Activated B cell treated with CpG ODN at 0.5 μM for 24 hours (primary cell): ENCODE measurements around the gene PEA15. TPM values are rescaled to one million over a fixed set of nuclear protein-coding genes. Genes with fewer than 3 reads are reported as not detected.

ENCODE experiments used
- ATAC-seq: fragments of 200-7000 bp; cut with Tn5 transposase; one replicate; pipeline ENCODE4 v1.10.0; 2021; ENCODE audit warnings: low read depth, mild to moderate bottlenecking, moderate library complexity
- CTCF ChIA-PET: fragments of 350-600 bp; sonication (Branson Sonifier 250); formaldehyde crosslinking; loops from one replicate; lab custom pipeline; 2021; ENCODE audit warnings: antibody characterized with exemption; lab: Charles Lee
- POLR2A ChIA-PET: fragments of 350-600 bp; sonication (Branson Sonifier 250); formaldehyde crosslinking; loops from one replicate; lab custom pipeline; 2021; ENCODE audit warnings: antibody characterized with exemption; lab: Charles Lee
- DNase-seq: peaks from one replicate; pipeline ENCODE4 v3.0.0; 2022
- H3K27ac Mint-ChIP-seq: one replicate; pipeline ENCODE4 v1.8.0; 2020; ENCODE audit warnings: mixed read lengths
- H3K27me3 Mint-ChIP-seq: one replicate; pipeline ENCODE4 v1.8.0; 2021; ENCODE audit warnings: mixed read lengths
- H3K36me3 Mint-ChIP-seq: one replicate; pipeline ENCODE4 v1.8.0; 2021; ENCODE audit warnings: low read depth, mixed read lengths
- H3K4me1 Mint-ChIP-seq: one replicate; pipeline ENCODE4 v1.8.0; 2021; ENCODE audit warnings: mixed read lengths
- H3K4me3 Mint-ChIP-seq: one replicate; pipeline ENCODE4 v1.8.0; 2020; ENCODE audit warnings: mild to moderate bottlenecking, mixed read lengths
- H3K9me3 Mint-ChIP-seq: one replicate; pipeline ENCODE4 v1.8.0; 2020; ENCODE audit warnings: mixed read lengths
- intact Hi-C: fragments of 100-400 bp; cut with micrococcal nuclease; formaldehyde crosslinking; loops from one replicate; pipeline ENCODE4 v1.15.1; 2024
- total RNA-seq: library from RNA; stranded (reverse); gene quantifications from 2 replicates; pipeline ENCODE4 v1.2.3, GENCODE V29; 2022
- TF ChIP-seq, protein P1 (sequence below): fragments of 200-600 bp; IDR thresholded peaks from one replicate; pipeline ENCODE4 v1.8.0; 2022; ENCODE audit warnings: antibody characterized with exemption, mild to moderate bottlenecking

PEA15 gene
- total RNA-seq, 1 donor from 2014 or later: 107 TPM

DNA sequence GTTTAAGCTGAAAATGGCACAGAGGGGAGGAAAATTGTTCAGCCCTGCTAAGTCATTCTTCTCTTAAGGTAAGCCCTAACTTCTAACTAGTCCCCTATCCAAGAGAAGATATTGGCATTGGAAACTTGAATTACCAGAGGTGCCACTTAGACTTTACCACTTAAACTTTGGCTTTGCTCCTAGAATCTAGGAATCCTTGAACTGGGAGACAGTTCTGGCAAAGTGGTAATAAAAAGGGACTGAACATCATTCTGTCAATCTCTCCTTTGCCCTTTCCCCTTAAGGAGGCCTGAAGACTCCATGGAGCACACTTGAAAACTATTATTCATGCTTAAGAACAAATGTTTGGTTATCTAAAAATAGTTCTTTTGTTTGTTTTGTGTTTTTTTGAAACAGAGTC is 45.3 kb upstream of the PEA15 start:
- Mint-ChIP-seq H3K4me3 (no peak overlapping the region), H3K27me3 (peaks cover 6% of the 10 kb centered on the region), H3K4me1 (peaks cover 2% of the 10 kb centered on the region), H3K9me3 (no peaks in the 10 kb centered on the region), H3K36me3 (no peaks in the 10 kb centered on the region), H3K27ac (no peak overlapping the region)
- TF ChIP-seq, protein P1, sequence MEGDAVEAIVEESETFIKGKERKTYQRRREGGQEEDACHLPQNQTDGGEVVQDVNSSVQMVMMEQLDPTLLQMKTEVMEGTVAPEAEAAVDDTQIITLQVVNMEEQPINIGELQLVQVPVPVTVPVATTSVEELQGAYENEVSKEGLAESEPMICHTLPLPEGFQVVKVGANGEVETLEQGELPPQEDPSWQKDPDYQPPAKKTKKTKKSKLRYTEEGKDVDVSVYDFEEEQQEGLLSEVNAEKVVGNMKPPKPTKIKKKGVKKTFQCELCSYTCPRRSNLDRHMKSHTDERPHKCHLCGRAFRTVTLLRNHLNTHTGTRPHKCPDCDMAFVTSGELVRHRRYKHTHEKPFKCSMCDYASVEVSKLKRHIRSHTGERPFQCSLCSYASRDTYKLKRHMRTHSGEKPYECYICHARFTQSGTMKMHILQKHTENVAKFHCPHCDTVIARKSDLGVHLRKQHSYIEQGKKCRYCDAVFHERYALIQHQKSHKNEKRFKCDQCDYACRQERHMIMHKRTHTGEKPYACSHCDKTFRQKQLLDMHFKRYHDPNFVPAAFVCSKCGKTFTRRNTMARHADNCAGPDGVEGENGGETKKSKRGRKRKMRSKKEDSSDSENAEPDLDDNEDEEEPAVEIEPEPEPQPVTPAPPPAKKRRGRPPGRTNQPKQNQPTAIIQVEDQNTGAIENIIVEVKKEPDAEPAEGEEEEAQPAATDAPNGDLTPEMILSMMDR: no peak
- CTCF ChIA-PET: interaction anchor here (0.6 to 2.4 kb wide), 3 partner anchors 92 to 132 kb away, joined by 3 to 5 read pairs (median 5); no protein-coding TSS in a partner anchor
- no peak for DNase-seq
- no peak for ATAC-seq
- POLR2A ChIA-PET: no interaction called here
- intact Hi-C loops: no loop called here

DNA sequence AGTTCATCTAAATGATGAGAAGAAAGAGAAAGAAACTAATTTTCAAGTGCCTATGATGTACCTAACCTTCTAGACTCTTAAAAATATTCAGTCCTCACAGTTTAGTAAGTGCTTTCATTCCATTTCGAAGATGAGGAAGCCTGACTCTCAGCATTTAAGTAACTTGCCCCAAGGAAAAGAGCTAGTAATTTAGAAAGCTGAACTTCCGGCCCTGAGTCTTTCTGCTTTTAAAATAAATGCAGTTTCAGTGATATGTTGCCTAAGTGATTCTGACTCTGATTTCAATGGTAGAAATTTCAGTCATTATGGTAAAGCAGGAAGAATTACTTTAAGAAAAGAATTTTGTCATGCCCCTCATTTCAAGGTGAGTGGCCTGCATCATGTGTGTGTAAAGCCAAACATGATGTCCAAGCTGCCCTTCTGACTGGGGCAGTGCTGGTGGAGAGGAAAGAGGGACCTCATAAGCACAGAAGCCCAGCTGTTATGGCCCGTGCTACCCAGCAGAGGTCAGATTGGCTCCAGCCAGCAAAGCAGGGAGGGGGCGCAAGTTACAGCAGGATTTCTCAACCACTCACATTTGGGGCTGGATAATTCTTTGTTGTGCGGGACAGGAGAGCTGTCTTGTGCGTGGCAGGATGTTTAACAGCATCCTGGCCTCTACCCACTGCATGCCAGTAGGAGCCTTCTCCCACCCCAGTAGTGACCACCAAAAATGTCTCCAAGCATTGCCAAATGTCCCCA is 43.0 kb upstream of the PEA15 start:
- Mint-ChIP-seq H3K4me1 (peaks cover 2% of the 10 kb centered on the region), H3K36me3 (no peaks in the 10 kb centered on the region), H3K27ac (no peak overlapping the region), H3K27me3 (no peaks in the 10 kb centered on the region), H3K4me3 (no peak overlapping the region), H3K9me3 (no peaks in the 10 kb centered on the region)
- no peak for DNase-seq
- ATAC-seq: peak; percentile 25
- ChIA-PET POLR2A (interaction anchor here (1.1 kb wide), 1 partner anchor 90 kb away, joined by 3 read pairs; no protein-coding TSS in a partner anchor), CTCF (interaction anchor here (1.0 to 2.4 kb wide), 3 partner anchors 58 to 214 kb away, joined by 3 to 5 read pairs (median 3); no protein-coding TSS in a partner anchor)
- intact Hi-C loops: loop anchor here (1.0 kb wide), 1 partner anchor 90 kb away; no protein-coding TSS in a partner anchor
- TF ChIP-seq, protein P1: no peak

DNA sequence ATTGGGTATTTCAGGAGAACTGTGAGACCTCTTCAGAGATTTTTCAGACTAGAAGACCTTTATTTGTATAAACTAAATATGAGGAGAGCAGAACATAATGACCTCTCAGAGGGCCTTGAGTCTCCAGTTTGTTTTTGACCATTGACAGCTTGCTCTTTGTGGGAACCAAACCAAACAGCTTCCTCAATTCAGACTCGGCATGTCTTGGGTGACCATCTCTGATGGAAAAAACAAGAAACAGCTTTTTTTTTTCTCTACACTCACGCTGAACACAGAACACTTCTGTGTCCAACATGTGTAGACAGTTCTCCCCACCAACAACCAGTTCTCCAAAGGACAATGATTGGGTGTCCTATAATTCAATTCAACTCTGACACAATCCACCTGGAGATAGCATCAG is 42.3 kb upstream of the PEA15 start:
- peaks cover 2% of the 10 kb centered on the region for H3K4me1 Mint-ChIP-seq
- intact Hi-C loops: loop anchor here (1.0 kb wide), 1 partner anchor 89 kb away; no protein-coding TSS in a partner anchor
- no peaks in the 10 kb centered on the region for H3K36me3 Mint-ChIP-seq
- no peak overlapping the region for H3K4me3 Mint-ChIP-seq
- TF ChIP-seq, protein P1: no peak
- no peak for DNase-seq
- H3K27me3 Mint-ChIP-seq: no peaks in the 10 kb centered on the region
- H3K27ac Mint-ChIP-seq: no peak overlapping the region
- no peak for ATAC-seq
- ChIA-PET CTCF (interaction anchor here (1.0 kb wide), 1 partner anchor 213 kb away, joined by 3 read pairs; no protein-coding TSS in a partner anchor), POLR2A (no interaction called here)
- no peaks in the 10 kb centered on the region for H3K9me3 Mint-ChIP-seq

DNA sequence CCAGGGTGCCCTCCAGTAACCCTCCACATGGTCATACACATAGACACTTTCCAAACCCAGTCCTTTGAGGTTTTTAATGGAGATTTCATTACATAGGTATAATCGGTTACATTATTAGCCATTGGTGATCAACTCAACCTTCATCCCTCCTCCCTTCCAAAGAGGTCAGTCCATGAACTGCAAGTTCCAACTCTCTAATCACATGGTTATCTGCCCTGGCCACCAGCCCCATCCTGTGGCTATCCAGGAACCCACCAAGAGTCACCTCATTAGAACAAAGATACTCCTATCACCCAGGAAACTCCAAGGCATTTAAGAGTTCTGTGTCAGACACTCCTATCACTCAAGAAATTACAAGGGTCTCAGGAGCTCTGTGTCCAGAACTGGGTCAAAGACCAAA is 41.6 kb upstream of the PEA15 start:
- Mint-ChIP-seq H3K9me3 (no peaks in the 10 kb centered on the region), H3K4me1 (peaks cover 2% of the 10 kb centered on the region), H3K27me3 (no peaks in the 10 kb centered on the region), H3K4me3 (no peak overlapping the region), H3K27ac (no peak overlapping the region), H3K36me3 (no peaks in the 10 kb centered on the region)
- intact Hi-C loops: no loop called here
- ATAC-seq (no peak), DNase-seq (no peak)
- TF ChIP-seq, protein P1: no peak
- POLR2A ChIA-PET: no interaction called here
- CTCF ChIA-PET: no interaction called here

DNA sequence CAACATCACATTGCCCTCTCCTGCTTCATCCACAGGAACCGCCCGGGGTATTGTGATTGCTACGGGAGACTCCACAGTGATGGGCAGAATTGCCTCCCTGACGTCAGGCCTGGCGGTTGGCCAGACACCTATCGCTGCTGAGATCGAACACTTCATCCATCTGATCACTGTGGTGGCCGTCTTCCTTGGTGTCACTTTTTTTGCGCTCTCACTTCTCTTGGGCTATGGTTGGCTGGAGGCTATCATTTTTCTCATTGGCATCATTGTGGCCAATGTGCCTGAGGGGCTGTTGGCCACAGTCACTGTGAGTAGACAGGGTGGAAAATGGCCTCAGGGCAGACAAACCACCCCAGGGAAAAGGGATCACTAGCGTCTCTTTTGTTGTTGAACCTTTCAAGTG is 41.1 kb upstream of the PEA15 start:
- POLR2A ChIA-PET: no interaction called here
- Mint-ChIP-seq H3K36me3 (no peaks in the 10 kb centered on the region), H3K27ac (no peak overlapping the region), H3K4me3 (no peak overlapping the region), H3K27me3 (no peaks in the 10 kb centered on the region), H3K9me3 (no peaks in the 10 kb centered on the region), H3K4me1 (peaks cover 4% of the 10 kb centered on the region)
- TF ChIP-seq, protein P1: no peak
- CTCF ChIA-PET: no interaction called here
- intact Hi-C loops: no loop called here
- ATAC-seq (no peak), DNase-seq (no peak)
